Measurements from ENCODE around the gene OOSP3. TPM values are rescaled to one million over a fixed set of nuclear protein-coding genes. Genes with fewer than 3 reads are reported as not detected.
"Not testable (repeated sequence)": the region's sequence is repeated elsewhere in the genome, so short reads cannot be mapped to it uniquely, and the experiment has no call there.

OOSP3 gene, protein sequence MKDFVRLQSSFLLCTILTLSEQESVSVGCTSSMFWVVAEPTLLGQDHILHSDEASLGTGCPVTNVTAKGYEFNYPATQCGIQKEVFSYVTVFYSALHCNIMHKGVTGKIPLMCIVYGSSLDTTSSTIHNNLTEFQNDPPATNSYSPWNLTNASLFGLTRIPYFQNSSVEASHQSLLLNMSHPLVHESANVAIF
- under 1 TPM in 2 of 4 donors, not detected in 2; 0.12 to 0.20 TPM for polyA plus RNA-seq (ENCODE audit: insufficient read length in 4 of 4)

DNA sequence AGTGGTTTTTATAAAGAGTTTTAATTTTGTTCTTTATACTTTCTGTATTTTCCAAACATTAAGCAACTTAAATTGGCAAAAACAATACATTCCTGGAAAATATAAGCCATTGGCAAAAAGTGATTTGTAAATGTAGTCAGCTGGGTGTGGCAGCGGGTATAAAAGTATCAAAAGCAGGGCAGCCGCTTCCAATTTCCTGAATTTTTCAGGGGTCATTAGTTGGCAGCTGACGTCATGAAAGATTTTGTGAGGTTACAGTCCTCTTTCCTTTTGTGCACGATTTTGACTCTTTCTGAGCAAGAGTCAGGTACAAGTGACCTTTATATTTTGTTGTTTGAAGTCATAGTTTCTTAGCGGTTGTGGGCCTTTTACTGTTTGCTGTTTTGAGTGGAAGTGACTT is at the start of gene OOSP3:
OOSP3 (plus strand) TSS at position 208 of the 400 bp plus-strand sequence; CDS start at position 235, 27 bp downstream.
- no peak for DNase-seq (ENCODE audit: low read depth in 4 of 4, low spot score in 3 of 4)

DNA sequence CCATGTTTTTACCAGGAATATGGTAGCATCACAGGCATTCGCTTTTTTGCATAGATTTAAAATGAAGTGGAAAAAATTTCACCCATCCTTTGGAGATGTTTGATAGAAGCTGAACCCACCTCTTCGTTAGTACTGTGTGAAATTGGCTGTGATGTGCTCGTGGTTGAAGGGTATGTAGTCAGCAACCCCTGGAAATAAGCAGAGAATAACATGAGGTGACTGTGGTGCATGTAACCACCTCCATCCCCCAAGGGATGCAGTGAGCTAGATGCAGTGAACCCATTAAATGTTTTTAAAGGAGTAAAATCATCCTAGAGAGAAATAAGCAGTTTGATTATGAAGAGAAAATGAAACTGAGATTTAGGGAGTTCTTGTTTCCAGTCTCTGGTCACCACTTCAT is 49.2 kb upstream of the OOSP3 start:
- DNase-seq (ENCODE audit: low read depth in 4 of 4, low spot score in 3 of 4), result no peak

DNA sequence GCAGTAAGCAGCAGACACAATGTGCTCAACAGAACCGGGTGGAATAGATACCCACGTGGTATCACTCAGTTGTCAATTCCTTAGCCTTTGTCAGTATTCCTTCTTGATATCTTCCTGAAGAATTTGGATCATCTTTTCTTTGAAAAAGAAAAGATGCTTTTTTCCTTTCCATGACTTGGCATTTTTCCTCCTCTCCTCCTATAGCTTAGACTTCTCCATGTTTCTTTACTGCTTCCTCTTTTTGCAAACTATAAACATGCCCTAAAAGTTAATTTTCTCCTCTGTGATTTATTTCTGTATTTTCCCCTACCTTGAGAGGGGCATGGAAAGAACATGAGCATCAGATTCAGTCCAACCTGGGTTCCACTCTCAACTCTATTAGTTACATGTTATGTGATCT is 45.0 kb upstream of the OOSP3 start:
- DNase-seq (ENCODE audit: low read depth in 4 of 4, low spot score in 3 of 4), result no peak

DNA sequence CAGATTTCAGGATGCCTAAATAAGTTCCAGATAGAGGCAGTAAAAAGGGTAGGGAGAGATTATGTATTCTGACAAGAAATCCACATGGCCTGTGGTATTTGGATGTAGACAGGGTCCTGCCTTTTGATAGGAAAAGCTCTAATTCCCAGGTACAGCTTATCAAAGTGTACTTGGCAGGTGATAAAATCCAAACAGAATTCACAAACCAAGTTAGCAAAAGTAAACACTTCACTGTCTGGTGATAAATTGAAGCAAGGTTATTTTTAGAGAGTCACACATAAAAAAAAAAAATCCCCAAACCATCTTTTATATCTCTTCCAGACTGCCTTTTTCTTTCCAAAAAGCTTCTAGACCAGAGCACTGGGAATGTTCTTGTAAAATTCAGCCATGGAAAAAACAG is 39.0 kb upstream of the OOSP3 start:
- DNase-seq (ENCODE audit: low read depth in 4 of 4, low spot score in 3 of 4), result no peak

DNA sequence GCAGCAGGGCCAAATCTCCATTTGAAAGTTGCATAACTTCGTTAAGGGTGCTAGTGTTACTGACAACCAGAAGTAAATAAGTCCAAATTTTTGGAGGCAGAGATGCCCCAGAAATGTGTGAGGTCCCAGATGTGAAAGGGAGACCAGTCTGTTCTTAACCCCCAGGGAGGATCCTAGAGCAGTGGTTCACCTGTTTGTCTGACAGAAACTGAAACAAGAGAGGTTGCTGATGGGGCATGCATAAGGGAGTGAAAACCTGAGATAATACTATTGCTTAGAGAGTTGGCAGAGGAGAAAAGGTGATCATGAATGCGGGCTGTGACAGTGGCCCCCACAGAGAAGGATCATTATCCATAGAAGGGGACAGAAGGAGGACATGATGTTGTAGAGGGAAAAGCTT is 37.1 kb upstream of the OOSP3 start:
- DNase-seq (ENCODE audit: low read depth in 4 of 4, low spot score in 3 of 4), result no peak

DNA sequence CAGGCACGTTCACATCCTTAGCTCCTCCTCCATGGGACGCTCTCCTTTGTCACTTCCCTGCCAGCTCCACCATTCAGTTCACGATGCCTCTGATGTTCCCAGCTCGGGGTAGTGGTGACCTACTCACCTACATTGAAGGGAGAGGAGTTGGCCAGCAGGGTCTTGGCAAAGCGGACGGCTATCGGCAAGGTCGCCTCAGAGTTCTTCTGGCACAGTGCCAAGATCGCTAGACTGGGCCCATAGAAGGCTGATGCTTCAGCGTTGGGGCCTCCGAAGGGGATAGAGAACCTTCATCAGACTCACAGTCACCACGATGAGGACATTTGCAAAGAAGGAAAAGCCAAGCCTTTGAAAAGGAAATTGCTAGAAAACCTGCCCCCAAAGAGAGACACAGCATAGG is 36.3 kb upstream of the OOSP3 start:
- no peak for DNase-seq (ENCODE audit: low read depth in 4 of 4, low spot score in 3 of 4)

DNA sequence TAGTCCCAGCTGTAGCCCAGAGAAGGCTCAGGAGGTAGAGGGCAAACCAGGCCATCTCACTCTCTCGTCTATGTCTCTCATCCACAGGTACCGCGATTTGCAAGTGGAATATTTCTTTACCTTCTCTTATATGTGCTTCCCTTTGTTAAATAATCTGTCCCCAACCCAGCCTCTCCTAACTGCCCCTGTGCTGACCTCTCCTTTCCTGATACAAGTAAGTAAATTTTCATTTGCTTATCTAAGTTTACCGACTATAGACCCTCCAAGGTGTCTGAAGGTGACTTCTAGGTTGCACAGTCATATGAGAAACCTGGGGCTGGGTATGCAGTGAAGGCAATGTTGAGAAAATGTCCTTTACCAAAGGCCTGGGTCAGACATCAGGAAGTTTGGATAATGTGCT is 33.2 kb upstream of the OOSP3 start, which contains the start of gene CBLIF:
CBLIF (minus strand) TSS at position 101 of the 400 bp plus-strand sequence; CDS start at position 55, 46 bp downstream.
- no peak for DNase-seq (ENCODE audit: low read depth in 4 of 4, low spot score in 3 of 4)

DNA sequence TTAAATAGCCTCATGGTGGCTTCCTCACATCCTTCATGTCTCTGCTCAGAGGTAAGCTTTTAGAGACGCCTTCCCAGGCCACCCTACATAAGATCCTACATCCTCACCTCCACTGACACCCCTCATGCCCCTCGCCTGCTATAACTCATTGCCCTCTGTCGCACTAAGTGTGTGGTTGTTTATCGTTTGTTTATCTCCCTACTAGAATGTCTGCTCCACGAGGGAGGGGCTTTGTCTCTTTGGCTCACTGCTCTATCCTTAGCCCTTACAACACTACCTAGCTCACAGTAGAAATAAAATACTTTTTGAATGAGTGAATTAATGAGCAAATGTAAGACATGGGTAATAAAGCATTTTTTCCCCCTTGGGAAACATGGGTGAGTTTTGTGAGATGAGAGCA is 32.0 kb upstream of the OOSP3 start:
- no peak for DNase-seq (ENCODE audit: low read depth in 4 of 4, low spot score in 3 of 4)

DNA sequence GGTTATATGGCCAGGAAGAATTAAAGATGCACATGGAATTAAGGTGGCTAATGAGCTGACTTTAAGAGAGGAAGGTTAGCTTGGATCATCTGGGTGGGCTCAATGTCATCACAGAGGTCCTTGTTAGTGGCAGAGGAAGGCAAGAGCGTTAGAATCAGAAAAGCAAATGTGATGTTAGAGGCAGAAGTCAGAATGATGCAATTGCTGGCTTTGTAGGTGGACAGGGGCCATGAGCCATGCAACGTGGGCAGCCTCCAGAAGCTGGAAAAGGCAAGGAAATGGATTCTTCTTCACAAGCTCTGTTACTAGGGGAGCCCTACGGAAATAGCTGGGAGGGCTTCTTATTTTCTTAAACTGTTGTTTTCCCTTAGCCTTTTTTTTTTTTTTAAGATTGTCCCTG is 31.0 kb upstream of the OOSP3 start:
- DNase-seq (ENCODE audit: low read depth in 4 of 4, low spot score in 3 of 4), result no peak

DNA sequence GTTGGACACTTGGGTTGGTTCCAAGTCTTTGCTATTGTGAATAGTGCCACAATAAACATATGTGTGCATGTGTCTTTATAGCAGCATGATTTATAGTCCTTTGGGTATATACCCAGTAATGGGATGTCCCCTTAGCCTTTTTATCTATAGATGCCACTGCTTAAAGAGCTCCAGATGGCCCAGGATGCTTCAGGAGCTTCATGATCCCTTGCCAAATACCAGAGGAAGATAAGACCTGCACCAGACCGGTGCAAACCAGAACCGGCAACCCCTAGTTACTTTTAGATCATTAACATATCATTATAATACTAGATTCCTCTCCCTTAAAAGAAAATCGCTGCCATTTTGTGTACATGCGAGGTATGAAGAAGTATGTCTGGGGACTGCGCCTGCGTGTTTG is 30.1 kb upstream of the OOSP3 start:
- DNase-seq (ENCODE audit: low read depth in 4 of 4, low spot score in 3 of 4), result not testable (repeated sequence)

DNA sequence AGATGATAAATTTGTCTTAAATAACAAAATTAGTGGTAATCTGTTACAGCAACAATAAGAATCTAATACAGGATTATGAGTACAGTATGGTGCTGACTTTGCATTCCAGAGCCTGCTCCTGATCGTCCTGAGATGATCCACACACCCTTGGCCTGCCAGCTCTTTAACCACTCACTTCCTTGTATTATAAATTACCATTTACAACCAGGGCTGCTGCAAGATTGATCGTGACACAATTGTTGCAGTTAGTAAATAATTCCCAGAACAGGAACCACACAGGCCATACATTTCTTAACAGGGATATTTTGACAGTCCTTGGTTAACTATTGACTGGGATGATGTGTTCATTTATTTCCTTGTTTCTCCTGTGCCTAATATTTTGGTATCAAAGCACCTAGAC is 29.5 kb upstream of the OOSP3 start:
- no peak for DNase-seq (ENCODE audit: low read depth in 4 of 4, low spot score in 3 of 4)

DNA sequence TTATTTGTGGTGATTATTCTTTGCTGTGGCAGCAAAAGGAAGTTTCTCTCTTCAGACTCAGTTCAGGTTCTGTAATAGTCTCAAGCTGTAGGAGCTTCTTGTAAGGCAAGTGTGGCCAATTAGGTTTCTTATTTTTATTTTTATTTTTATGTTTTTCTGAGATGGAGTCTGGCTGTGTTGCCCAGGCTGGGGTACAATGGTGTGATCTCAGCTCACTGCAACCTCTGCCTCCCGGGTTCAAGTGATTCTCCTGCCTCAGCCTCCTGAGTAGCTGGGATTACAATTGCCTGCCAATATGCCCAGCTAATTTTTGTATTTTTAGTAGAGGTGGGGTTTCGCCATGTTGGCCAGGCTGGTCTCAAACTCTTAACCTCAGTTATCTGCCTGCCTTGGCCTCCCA is 29.0 kb upstream of the OOSP3 start:
- not testable (repeated sequence) for DNase-seq (ENCODE audit: low read depth in 4 of 4, low spot score in 3 of 4)

DNA sequence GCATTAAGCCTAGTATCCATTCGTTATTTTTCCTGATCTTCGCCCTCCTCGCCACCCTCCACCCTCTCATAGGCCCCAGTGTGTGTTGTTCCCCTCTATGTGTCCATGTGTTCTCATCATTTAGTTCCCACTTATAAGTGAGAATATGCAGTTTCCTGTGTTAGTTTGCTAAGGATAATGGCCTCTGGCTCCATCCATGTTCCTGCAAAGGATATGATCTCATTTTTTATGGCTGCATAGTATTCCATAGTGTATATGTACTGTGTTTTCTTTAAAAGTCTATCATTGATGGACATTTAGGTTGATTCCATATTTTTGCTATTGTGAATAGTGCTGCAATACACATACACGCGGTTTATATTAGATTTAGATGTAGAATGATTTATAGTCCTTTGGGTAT is 27.2 kb upstream of the OOSP3 start:
- DNase-seq (ENCODE audit: low read depth in 4 of 4, low spot score in 3 of 4), result not testable (repeated sequence)

DNA sequence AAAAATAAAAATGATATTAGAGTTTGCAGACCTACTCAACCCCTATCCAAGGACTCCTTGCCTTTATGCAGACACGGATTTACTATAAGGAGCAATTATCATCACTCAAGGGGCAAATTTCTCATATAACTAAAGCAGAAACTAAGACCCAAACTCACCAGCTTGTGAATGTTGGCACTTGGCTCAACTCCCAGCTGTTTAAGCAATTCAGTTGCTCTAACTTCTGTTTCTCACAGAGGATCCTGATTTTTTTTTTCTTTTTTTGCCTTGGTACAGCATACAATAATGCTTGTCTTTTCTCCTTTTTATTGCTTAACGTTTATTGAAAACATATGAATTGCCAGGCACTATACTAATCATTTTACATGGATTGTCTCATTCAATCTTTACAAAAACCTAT is 23.7 kb upstream of the OOSP3 start:
- no peak for DNase-seq (ENCODE audit: low read depth in 4 of 4, low spot score in 3 of 4)

DNA sequence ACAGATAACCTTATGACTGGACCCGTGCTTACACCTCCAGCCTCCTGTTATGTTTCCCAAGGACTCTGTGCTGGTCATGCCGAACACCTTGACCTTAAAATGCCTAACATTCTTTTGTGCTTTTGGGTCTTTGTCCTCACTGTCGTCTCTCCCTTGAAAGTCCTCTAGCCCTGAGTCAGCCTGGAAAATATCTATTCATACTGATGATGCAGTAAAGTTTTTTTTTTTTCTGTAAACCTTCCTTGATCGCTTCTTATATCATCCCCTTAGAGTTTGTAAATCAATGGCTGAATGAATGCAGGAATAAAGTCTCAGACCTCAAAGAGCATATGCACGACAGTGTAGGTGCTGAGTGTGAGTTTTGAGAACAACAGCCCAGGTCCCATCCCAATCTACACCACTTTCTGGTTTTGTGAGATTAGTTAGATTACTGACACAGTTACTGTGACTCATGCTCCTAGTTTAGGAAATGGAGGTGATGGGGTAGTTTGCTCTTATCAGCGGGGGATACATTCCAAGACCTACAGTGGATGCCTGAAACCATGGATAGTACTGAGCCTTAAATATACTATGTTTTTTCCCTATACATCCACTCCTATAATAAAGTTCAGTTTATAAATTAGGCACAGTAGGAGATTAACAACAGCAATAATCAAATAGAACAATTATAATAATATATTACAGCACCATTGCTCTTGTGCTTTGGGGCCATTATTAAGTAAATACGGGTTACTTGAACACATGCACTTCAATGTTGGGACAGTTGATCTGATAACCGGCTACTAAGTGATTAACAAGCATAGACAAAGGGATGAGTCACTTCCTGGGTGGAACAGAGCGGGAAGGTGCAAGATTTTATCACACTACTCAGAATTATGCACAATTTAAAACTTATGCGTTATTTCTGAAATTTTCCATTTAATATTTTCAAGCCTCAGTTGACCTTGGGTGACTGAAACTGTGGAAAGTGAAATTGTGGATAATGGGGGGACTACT is 20.8 kb upstream of the OOSP3 start:
- DNase-seq (ENCODE audit: low read depth in 4 of 4, low spot score in 3 of 4), result no peak

DNA sequence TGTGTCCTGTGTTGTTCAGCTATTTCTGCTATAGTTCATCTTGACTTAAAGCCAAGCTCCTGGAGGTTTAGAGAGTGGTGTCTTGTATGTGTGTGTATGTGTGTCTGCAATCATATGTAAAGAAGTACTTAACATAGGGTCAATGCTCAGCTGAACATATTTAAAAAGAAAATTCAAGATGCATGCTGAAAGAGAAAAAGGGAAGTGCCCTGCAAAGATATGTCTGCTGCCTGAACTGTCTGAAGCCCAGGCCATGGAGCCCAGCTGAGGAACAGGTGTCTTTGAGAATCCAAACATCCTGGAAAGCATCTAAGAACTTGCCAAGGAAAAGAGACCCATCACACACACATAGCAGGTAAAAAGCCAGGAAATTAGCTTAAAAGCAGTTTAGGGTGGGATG is 18.9 kb upstream of the OOSP3 start:
- no peak for DNase-seq (ENCODE audit: low read depth in 4 of 4, low spot score in 3 of 4)

DNA sequence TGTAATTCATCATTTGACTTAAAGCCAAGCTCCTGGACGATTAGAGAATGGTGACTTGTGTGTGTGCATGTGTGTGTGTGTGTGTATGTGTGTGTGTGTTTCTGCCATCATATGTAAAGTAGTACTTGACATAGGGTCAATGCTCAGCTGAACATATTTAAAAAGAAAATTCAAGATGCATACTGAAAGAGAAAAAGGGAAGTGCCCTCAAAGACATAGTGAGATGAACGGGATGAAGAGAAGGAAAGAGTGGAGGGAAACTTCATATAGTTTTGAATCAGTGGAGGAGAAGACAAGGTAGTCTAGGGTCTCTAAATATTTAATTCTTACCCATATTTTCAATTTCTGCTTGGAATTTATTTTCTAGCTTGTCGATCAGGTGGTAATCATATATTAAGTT is 16.3 kb upstream of the OOSP3 start:
- no peak for DNase-seq (ENCODE audit: low read depth in 4 of 4, low spot score in 3 of 4)

DNA sequence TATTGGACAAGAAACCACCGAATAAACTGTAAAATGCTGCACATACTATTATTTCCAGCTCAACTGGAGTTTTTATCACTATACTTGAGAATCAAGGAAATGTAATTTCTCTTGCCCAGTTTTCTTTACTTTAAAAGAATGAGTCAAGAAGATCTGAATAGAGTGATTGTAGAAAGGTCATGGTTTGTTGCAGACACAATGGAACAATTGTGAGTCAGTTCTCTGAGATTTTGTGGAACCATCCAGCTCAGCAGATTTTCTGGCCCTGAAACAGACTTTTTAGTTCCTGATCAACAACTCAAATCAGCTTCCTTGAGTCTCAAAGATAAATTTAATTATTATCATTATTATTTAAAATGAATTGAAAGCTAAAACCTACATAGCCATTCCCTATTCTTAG is 13.6 kb upstream of the OOSP3 start:
- no peak for DNase-seq (ENCODE audit: low read depth in 4 of 4, low spot score in 3 of 4)

DNA sequence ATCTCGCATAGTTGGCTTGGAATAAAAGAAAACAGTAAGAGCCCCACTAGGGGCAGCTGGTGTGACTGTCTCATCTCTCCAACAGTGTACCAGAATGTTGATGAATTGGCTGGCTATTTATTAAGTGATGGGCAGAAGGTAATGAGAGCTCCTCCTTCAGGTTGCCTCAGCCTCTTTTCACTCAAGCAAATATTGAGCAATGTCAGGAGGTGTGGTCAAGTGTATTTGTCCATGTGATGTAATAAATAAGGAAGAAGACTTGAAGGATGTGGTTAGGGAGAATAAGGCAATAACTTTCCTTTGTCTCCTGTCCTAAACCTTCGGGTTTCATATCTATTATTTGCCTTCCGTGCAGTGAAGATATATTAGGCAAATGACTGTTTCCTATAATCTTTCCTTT is 12.2 kb upstream of the OOSP3 start, which contains the start of gene TCN1:
TCN1 (minus strand) TSS at position 91 of the 400 bp plus-strand sequence; CDS start at position 74, 17 bp downstream.
- DNase-seq (ENCODE audit: low read depth in 4 of 4, low spot score in 3 of 4), result no peak

DNA sequence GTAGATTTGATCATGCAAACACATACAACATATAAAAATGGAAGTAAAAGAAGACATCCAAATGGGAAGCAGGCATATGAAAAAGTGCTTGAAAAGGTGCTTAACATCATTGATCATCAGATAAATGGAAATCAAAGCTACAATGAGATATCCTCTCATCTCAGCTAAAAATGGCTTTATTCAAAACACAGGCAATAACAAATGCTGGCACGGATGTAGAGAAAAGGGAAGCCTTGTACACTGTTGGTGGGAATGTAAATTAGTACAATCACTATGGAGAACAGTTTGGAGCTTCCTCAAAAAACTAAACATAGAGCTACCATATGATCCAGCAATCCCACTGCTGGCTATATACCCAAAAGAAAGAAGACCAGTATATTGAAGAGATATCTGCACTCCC is 11.7 kb upstream of the OOSP3 start:
- no peak for DNase-seq (ENCODE audit: low read depth in 4 of 4, low spot score in 3 of 4)

DNA sequence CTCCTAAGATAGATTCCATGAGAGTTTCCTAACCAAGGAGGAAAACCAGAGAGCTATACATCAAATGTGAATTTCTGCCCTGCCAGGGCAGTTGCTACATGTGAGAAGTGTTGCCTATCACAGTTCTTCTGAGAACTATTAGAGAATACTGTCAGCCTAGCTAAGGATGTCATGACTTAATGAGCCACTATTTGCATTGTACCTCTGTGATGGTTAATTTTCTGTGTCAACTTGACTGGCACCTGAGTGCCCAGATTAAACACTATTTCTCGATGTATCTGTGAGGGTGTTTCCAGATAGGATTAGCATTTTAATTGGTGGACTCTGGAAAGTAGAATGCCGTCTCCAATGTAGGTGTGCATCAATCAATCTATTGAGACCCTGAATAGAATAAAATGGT is 10.6 kb upstream of the OOSP3 start:
- DNase-seq (ENCODE audit: low read depth in 4 of 4, low spot score in 3 of 4), result no peak

DNA sequence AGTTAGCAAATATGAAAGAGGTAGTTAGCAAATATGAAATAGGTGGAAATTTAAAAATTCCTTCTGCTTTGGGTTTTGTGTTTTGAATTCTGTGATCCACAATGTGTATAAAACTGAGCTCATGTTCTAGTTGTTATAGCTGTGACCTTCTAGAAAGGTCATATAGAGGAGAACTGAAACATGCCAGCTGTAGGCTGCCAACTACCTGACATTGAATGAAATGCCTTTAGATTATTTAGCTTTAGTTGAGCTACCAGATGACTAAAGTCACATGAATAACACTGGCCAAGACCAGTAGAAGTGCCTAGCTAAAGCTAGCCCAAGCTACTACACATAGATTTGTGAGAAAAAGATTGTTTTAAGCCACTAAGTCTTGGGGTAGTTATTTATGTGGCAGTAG is 6.5 kb upstream of the OOSP3 start:
- DNase-seq (ENCODE audit: low read depth in 4 of 4, low spot score in 3 of 4), result no peak
